ENCODE measurements around the gene KIAA0825. TPM values are rescaled to one million over a fixed set of nuclear protein-coding genes. Genes with fewer than 3 reads are reported as not detected.
"Not testable (repeated sequence)": the region's sequence is repeated elsewhere in the genome, so short reads cannot be mapped to it uniquely, and the experiment has no call there.

The KIAA0825 gene
- total RNA-seq, 1 donor from 2014 or later, result 5.8 TPM

- Mint-ChIP-seq H3K9me3 (ENCODE audit: low read depth) (peaks cover 2% of the 10 kb centered on the region), H3K36me3 (ENCODE audit: insufficient read depth) (no peaks in the 10 kb centered on the region), H3K4me1 (ENCODE audit: low read depth) (peaks cover 5% of the 10 kb centered on the region), H3K4me3 (ENCODE audit: low read depth) (no peak overlapping the region), H3K27ac (no peak overlapping the region), H3K27me3 (no peaks in the 10 kb centered on the region)
- DNase-seq (ENCODE audit: low spot score, unreplicated experiment), result no peak
- TF ChIP-seq CTCF (IDR thresholded peaks at IDR 0.05; ENCODE audit: unreplicated experiment), result no peak
These were observed 464.5 kb downstream of the KIAA0825 start for GRCh38 chr5:94153736-94154450.

- peaks cover 44% of the 10 kb centered on the region for H3K9me3 Mint-ChIP-seq (ENCODE audit: low read depth)
- H3K36me3 Mint-ChIP-seq (ENCODE audit: insufficient read depth); H3K27me3 Mint-ChIP-seq; H3K27ac Mint-ChIP-seq; H3K4me3 Mint-ChIP-seq (ENCODE audit: low read depth); H3K4me1 Mint-ChIP-seq (ENCODE audit: low read depth); DNase-seq (ENCODE audit: low spot score, unreplicated experiment): not testable (repeated sequence)
These were observed 474.8 kb downstream of the KIAA0825 start for GRCh38 chr5:94143621-94144020.

GRCh38 chr5:94140300-94140699, 478.1 kb downstream of the KIAA0825 start:
- no peak overlapping the region for H3K4me3 Mint-ChIP-seq (ENCODE audit: low read depth)
- TF ChIP-seq CTCF (IDR thresholded peaks at IDR 0.05; ENCODE audit: unreplicated experiment), result no peak
- no peaks in the 10 kb centered on the region for H3K4me1 Mint-ChIP-seq (ENCODE audit: low read depth)

DNA sequence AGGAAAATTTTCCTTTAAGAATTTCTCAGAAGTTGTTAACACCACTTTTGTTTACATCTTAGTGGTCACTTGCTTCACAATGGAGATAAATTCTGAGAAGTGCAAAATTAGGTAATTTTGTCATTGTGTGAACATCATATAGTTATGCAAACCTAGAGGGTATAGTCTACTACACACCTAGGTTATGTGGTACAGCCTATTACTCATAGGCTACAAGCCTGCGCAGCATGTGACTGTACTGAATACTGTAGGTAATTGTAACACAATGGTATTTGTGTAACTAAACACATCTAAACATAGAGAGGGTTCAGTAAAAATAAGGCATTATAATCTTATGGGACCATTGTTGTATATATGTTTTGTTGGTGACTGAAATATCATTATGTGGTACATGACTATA, 488.3 kb downstream of the KIAA0825 start:
- H3K27me3 Mint-ChIP-seq, result no peaks in the 10 kb centered on the region
- TF ChIP-seq CTCF (IDR thresholded peaks at IDR 0.05; ENCODE audit: unreplicated experiment), result no peak
- H3K27ac Mint-ChIP-seq, result no peak overlapping the region
- no peak overlapping the region for H3K4me3 Mint-ChIP-seq (ENCODE audit: low read depth)
- no peak for DNase-seq (ENCODE audit: low spot score, unreplicated experiment)
- H3K9me3 Mint-ChIP-seq (ENCODE audit: low read depth), result peaks cover 17% of the 10 kb centered on the region
- H3K36me3 Mint-ChIP-seq (ENCODE audit: insufficient read depth), result peaks cover 1% of the 10 kb centered on the region
- H3K4me1 Mint-ChIP-seq (ENCODE audit: low read depth), result peaks cover 4% of the 10 kb centered on the region

More at GRCh38 chr5:94140300-94140699, 478.1 kb downstream of the KIAA0825 start:
- no peak for DNase-seq (ENCODE audit: low spot score, unreplicated experiment)
- Mint-ChIP-seq H3K27ac (no peak overlapping the region), H3K36me3 (ENCODE audit: insufficient read depth) (no peaks in the 10 kb centered on the region), H3K27me3 (no peaks in the 10 kb centered on the region), H3K9me3 (ENCODE audit: low read depth) (peaks cover 52% of the 10 kb centered on the region)

- Mint-ChIP-seq H3K27ac (no peak overlapping the region), H3K4me3 (ENCODE audit: low read depth) (no peak overlapping the region), H3K9me3 (ENCODE audit: low read depth) (peaks cover 6% of the 10 kb centered on the region), H3K4me1 (ENCODE audit: low read depth) (no peaks in the 10 kb centered on the region), H3K27me3 (no peaks in the 10 kb centered on the region), H3K36me3 (ENCODE audit: insufficient read depth) (no peaks in the 10 kb centered on the region)
- TF ChIP-seq CTCF (IDR thresholded peaks at IDR 0.05; ENCODE audit: unreplicated experiment), result no peak
- no peak for DNase-seq (ENCODE audit: low spot score, unreplicated experiment)
These were observed 493.3 kb downstream of the KIAA0825 start for GRCh38 chr5:94125107-94125506.

- H3K4me3 Mint-ChIP-seq (ENCODE audit: low read depth), result not testable (repeated sequence)
These were observed 502.1 kb downstream of the KIAA0825 start for GRCh38 chr5:94116317-94116716.

More at GRCh38 chr5:94116317-94116716, 502.1 kb downstream of the KIAA0825 start:
- not testable (repeated sequence) for DNase-seq (ENCODE audit: low spot score, unreplicated experiment); H3K4me1 Mint-ChIP-seq (ENCODE audit: low read depth); H3K36me3 Mint-ChIP-seq (ENCODE audit: insufficient read depth); H3K27ac Mint-ChIP-seq
- H3K27me3 Mint-ChIP-seq, result peaks cover 17% of the 10 kb centered on the region
- peaks cover 17% of the 10 kb centered on the region for H3K9me3 Mint-ChIP-seq (ENCODE audit: low read depth)

All from progenitor cell of endocrine pancreas (in vitro differentiated cells).